Activated T-cell treated with anti-CD3 and anti-CD28 coated beads, Interleukin-2, amount 50 U/mL, for 72 hours (primary cell): ENCODE measurements around the gene REN. TPM values are rescaled to one million over a fixed set of nuclear protein-coding genes. Genes with fewer than 3 reads are reported as not detected.
A peak's percentile ranks its signal among the peaks of the same experiment; 100 is the strongest.

Experiments used
- ATAC-seq, 2 donors: fragments of 150-1000 bp; cut with Tn5 transposase; replicated peaks in 1 of 2; 2 replicates each; pipeline ENCODE4 v1.10.0; 2021; ENCODE audit warnings: moderate library complexity in 2 of 2, mild to moderate bottlenecking in 1 of 2
- DNase-seq, 2 donors: peaks; one replicate each; pipeline ENCODE4 v3.0.0; 2021 to 2022; ENCODE audit warnings: mixed read lengths in 1 of 2
- H3K27ac Mint-ChIP-seq: one replicate; pipeline ENCODE4 v1.8.0; 2022; ENCODE audit warnings: mild to moderate bottlenecking, moderate library complexity, mixed read lengths
- H3K27me3 Mint-ChIP-seq: one replicate; pipeline ENCODE4 v1.8.0; 2022; ENCODE audit warnings: low read depth, mixed read lengths
- H3K36me3 Mint-ChIP-seq, 2 donors: one replicate each; pipeline ENCODE4 v1.8.0; 2022; ENCODE audit warnings: mixed read lengths in 2 of 2, mild to moderate bottlenecking in 1 of 2; ENCODE audit not compliant: insufficient read depth in 2 of 2
- H3K4me1 Mint-ChIP-seq: one replicate; pipeline ENCODE4 v1.8.0; 2022; ENCODE audit warnings: low read depth, mixed read lengths
- H3K4me3 Mint-ChIP-seq, 2 donors: one replicate each; pipeline ENCODE4 v1.8.0; 2022; ENCODE audit warnings: mild to moderate bottlenecking in 2 of 2, mixed read lengths in 2 of 2, moderate library complexity in 2 of 2
- H3K9me3 Mint-ChIP-seq, 2 donors: one replicate each; pipeline ENCODE4 v1.8.0; 2022; ENCODE audit warnings: mixed read lengths in 2 of 2
- total RNA-seq, 2 donors: library from RNA; stranded (reverse); gene quantifications; one replicate each; pipeline ENCODE4 v1.2.3, GENCODE V29; 2022

The REN gene
- total RNA-seq, 2 donors from 2014 or later = not detected

DNA sequence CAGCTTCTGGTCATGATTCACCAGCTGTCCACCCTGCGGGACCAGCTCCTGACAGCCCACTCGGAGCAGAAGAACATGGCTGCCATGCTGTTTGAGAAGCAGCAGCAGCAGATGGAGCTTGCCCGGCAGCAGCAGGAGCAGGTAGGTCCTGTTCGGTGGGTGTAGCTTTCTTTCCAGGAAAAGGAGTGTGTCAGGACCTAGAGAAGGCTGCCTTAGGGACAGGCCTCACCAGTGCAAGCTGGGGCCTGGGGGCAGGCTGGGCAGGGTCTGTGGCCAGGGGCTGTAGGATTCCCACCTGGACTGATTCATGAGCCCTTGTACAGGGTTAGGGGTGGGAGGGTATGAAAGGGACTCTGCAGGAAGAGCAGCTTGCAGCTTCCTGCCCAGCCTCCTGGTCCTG lies 49.6 kb downstream of the REN start:
- Mint-ChIP-seq H3K36me3 (no peaks in the 10 kb centered on the region), H3K4me3 (no peak overlapping the region), H3K27me3 (no peaks in the 10 kb centered on the region), H3K4me1 (no peaks in the 10 kb centered on the region), H3K27ac (no peak overlapping the region), H3K9me3 (no peaks in the 10 kb centered on the region)
- DNase-seq = no peak
- no peak for ATAC-seq

DNA sequence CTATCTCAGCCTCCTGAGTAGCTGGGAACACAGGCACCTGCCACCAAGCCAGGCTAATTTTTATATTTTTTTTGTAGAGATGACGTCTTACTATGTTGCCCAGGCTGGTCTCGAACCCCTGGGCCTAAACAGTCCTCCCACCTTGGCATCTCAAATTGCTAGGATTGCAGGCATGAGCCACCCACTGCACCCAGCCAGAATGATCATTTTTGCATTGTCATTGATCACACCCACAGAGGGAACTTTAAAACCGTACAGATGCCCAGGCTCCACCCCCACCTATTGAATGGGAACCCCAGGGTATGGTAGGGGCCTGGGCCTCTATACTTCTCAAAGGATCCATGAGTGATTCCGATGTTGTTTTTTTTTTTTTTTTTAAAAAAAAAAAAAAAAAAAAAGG lies 51.0 kb downstream of the REN start:
- DNase-seq = no peak
- H3K4me3 Mint-ChIP-seq = no peak overlapping the region
- H3K4me1 Mint-ChIP-seq = no peaks in the 10 kb centered on the region
- ATAC-seq = no peak
- no peaks in the 10 kb centered on the region for H3K27me3 Mint-ChIP-seq
- no peaks in the 10 kb centered on the region for H3K36me3 Mint-ChIP-seq
- H3K9me3 Mint-ChIP-seq = no peaks in the 10 kb centered on the region
- H3K27ac Mint-ChIP-seq = no peak overlapping the region

DNA sequence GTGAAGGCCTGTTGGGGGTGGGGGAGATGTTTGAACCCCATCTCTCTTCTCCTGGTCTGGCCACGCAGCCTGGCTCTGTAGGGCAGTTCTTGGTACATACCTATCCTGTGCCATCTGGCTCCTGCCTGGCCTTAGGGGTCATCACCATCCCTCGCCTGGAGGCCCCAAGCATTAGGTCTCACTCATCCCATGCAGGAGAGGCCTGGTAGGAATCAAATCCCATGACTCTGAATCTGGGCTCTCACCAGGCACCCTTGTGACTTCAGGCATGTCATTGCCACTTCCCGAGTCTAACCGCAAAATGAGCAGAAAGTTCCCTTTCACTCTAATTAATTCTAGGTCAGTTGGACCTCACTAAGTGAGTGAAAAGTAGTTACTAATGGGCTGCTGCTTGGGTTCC lies 51.5 kb downstream of the REN start:
- Mint-ChIP-seq H3K36me3 (no peaks in the 10 kb centered on the region), H3K9me3 (no peaks in the 10 kb centered on the region), H3K4me1 (no peaks in the 10 kb centered on the region), H3K27ac (no peak overlapping the region), H3K4me3 (no peak overlapping the region), H3K27me3 (no peaks in the 10 kb centered on the region)
- ATAC-seq (no peak), DNase-seq (no peak)

DNA sequence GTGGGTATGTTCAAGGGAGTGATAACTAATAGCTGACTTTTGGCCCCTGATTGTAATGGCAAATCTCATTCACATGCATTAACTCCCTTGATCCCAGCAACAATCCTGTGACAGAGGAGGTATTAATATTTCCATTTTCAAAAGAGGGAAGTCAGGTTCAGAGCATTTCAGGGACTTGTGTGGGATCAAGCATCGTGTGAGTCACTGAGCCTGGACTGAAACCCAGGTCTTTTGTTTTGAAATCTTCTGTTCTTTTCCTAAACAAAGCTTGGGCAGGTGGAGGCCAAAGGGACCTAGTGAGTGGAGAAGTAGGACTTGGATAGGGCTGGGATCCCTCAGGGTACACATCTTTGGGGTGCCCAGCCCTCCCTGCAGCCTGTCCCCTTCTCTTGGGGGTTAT lies 52.2 kb downstream of the REN start:
- DNase-seq = no peak
- no peaks in the 10 kb centered on the region for H3K4me1 Mint-ChIP-seq
- no peak overlapping the region for H3K27ac Mint-ChIP-seq
- no peak overlapping the region for H3K4me3 Mint-ChIP-seq
- H3K9me3 Mint-ChIP-seq = no peaks in the 10 kb centered on the region
- no peaks in the 10 kb centered on the region for H3K36me3 Mint-ChIP-seq
- ATAC-seq = no peak
- H3K27me3 Mint-ChIP-seq = no peaks in the 10 kb centered on the region

DNA sequence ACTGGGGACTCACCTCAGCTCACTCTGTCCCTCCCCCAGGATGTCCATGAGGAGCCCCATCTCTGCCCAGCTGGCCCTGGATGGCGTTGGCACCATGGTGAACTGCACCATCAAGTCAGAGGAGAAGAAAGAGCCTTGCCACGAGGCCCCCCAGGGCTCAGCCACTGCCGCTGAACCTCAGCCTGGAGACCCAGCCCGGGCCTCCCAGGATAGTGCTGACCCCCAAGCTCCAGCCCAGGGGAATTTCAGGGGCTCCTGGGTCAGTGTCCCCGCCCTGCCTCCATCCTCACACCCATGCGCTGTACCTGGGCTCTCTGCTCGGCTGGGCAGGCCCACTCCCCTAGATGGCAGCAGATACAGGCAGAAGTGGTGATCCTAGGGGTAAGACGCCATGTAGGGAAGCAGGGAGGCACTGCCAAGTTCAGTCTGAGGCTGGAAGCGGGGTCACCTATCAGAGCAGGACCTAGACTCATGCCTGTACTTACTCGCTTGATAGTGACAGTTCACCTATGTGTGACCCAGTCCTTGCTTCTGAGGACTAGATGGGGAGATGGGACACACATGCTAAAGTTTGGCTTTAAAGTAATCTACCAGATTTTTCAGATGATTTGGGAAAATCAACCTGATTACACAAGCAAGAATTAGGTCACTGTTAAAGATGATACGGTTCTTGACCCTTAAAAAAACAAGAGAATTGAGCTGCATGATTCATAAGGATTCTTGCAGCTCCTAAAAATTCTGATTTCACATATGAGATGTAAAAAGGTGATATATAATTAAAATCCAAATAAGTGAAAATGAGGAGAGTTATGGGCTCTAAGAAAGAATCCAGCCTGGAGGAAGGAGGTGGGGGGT lies 53.0 kb downstream of the REN start:
- no peaks in the 10 kb centered on the region for H3K4me1 Mint-ChIP-seq
- no peak overlapping the region for H3K27ac Mint-ChIP-seq
- no peak for DNase-seq
- no peaks in the 10 kb centered on the region for H3K27me3 Mint-ChIP-seq
- H3K9me3 Mint-ChIP-seq = no peaks in the 10 kb centered on the region
- H3K36me3 Mint-ChIP-seq = no peaks in the 10 kb centered on the region
- H3K4me3 Mint-ChIP-seq = no peak overlapping the region
- ATAC-seq = no peak

DNA sequence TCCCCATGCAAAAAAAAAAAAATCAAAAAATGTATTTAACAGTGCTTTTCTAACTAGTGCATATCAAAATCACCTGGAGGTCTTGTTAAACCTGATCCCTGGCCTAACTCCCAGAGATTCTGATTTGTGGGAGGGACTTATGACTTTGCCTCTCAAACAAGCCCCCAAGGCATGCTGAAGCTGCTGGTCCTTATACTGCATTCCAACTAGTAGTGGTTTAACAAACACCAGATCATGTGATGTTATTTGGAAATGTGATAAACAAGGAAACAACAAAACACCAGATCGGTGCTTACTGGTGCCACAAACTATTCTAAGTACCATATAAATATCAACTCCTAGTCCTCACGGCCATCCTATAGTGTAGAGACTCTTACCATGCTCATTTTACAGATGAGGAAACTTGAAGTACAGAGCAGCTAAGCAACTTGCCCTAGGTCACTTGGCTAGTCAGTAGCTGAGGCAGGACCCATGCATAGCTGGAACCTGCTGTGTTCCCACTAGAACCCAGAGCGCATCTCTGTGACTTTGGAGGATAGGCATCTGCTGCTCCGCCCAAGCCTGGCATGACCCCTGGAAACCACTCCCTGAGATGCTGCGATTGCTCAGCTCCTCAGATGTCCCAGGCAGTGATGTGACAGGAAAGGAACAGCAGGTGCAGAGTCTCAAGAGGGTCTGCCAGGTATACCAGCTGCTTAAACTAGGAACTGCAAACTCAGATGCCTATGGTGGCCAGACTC lies 55.1 kb downstream of the REN start:
- H3K4me1 Mint-ChIP-seq = no peaks in the 10 kb centered on the region
- no peak overlapping the region for H3K27ac Mint-ChIP-seq
- no peak for DNase-seq
- H3K27me3 Mint-ChIP-seq = no peaks in the 10 kb centered on the region
- no peaks in the 10 kb centered on the region for H3K9me3 Mint-ChIP-seq
- ATAC-seq = no peak
- no peaks in the 10 kb centered on the region for H3K36me3 Mint-ChIP-seq
- H3K4me3 Mint-ChIP-seq = no peak overlapping the region

DNA sequence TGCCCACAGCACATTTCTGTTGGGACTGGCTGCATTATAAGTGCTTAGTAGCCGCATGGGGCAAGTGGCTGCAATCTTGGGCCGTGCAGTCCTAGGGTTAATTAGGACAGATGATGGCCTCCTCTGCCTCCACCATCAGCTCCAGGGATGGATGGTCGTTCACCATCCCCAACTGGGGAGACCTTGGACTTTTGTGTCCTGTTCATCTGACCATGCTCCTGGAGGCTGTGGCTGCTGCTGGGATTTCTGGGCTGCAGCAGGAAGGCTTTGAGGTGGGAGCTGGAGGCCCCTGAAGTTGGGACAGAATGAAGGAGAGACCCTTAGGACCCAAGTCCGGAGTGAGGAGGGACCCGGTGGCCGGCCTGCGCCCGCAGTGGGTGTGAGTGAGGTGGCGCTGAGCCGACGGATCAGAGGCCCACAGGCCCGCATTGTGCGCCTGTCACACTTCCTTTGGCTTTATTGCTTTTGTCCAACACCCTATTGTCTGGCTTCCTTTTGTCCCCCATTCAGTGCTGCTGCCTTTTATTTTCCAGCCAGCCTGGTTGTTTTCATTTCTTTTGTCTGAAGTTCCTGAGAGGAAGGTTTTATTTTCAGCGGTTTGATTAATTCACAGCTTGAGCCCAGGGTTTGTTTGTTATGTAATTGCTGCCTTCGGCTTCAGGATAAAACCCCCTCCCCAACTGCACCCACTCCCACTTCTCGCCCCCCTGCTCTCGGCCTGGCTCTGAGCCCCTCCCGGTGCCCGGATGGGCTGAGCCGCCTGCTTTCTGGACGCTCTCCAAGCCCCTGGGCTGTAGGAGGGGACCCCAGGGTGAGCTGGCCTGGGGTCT lies 57.6 kb downstream of the REN start:
- DNase-seq (no peak), ATAC-seq (no peak)
- H3K27ac Mint-ChIP-seq = no peak overlapping the region
- H3K27me3 Mint-ChIP-seq = peaks cover 16% of the 10 kb centered on the region
- H3K9me3 Mint-ChIP-seq = no peaks in the 10 kb centered on the region
- peaks cover 17% of the 10 kb centered on the region for H3K4me1 Mint-ChIP-seq
- H3K36me3 Mint-ChIP-seq = no peaks in the 10 kb centered on the region
- no peak overlapping the region for H3K4me3 Mint-ChIP-seq

DNA sequence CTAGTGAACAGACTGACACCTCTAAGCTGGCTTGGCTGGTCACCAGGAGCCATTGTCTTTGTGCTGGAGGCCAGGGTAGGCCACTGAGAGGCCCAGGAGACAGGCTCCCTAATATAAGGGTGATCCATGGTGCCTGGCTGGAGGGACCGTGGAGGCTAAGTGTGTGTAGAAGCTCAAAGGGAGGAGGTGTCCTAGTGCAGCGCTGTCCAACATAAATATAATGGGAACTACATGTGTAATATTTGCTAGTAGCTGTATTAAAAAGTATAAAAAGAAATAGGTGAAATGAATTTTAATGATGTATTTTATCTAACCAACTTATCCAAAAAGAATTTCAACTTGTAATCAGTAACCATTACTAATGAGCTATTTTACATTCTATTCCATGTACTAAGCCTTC lies 58.2 kb downstream of the REN start:
- H3K9me3 Mint-ChIP-seq = no peaks in the 10 kb centered on the region
- H3K27ac Mint-ChIP-seq = no peak overlapping the region
- no peak overlapping the region for H3K4me3 Mint-ChIP-seq
- H3K36me3 Mint-ChIP-seq = no peaks in the 10 kb centered on the region
- DNase-seq (no peak), ATAC-seq (no peak)
- peaks cover 16% of the 10 kb centered on the region for H3K27me3 Mint-ChIP-seq
- H3K4me1 Mint-ChIP-seq = peaks cover 23% of the 10 kb centered on the region

DNA sequence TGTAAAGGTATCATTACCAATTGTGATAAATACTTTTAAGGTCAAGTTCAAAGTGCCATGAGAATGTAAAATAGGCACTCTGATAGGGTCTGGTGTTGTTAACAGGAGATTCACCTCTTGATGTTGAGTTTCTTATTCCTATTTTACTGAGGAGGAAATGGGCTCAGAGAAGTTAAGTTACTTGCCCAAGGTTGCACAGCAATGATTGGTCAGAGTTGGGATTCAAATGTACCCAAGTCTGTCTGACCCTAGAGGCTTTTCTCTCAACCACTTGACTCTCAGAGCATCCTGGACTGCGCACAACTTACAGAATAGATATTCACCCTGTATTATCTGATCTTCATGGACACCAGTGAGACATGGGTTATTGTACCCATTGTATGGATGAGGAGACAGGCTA lies 59.3 kb downstream of the REN start:
- H3K36me3 Mint-ChIP-seq = no peaks in the 10 kb centered on the region
- no peak overlapping the region for H3K27ac Mint-ChIP-seq
- no peak overlapping the region for H3K4me3 Mint-ChIP-seq
- ATAC-seq (no peak), DNase-seq (no peak)
- peaks cover 34% of the 10 kb centered on the region for H3K4me1 Mint-ChIP-seq
- H3K9me3 Mint-ChIP-seq = no peaks in the 10 kb centered on the region
- peaks cover 16% of the 10 kb centered on the region for H3K27me3 Mint-ChIP-seq

DNA sequence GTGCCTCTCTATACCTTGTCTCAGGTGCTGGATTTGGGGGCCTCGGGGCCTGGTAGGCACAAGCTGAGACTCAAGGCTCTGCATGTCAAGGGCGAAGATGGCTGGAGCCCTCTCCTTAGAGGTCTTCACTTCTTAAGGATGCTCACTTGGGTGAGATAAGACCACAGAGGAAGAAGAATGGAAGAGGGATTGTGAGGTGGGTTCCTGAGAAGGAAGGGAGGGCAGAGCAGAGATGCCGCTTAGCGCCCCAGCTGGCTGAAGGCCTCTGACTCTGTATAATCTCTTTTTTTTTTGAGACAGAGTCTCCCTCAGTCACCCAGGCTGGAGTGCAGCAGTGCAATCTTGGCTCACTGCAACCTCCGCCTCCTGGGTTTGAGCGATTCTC lies 61.0 kb downstream of the REN start:
- Mint-ChIP-seq H3K4me3 (peak overlapping the region; percentile 50 to 74), H3K4me1 (peaks cover 34% of the 10 kb centered on the region), H3K27ac (peak overlapping the region; percentile 81), H3K27me3 (peaks cover 16% of the 10 kb centered on the region), H3K36me3 (no peaks in the 10 kb centered on the region), H3K9me3 (no peaks in the 10 kb centered on the region)
- ATAC-seq (no peak), DNase-seq (no peak)

Other genes starting within 250 kb of the REN start
- gene SOX13, start 93.2 kb downstream of the REN start, total RNA-seq = 1 to 10 TPM; 1.9 to 3.9 TPM
- gene ETNK2, start 14.3 kb downstream of the REN start, total RNA-seq = 1 to 10 TPM; 1.7 TPM
- gene KISS1, start 30.2 kb upstream of the REN start, total RNA-seq = not detected
- gene GOLT1A, start 47.7 kb upstream of the REN start, total RNA-seq = under 1 TPM; 0.58 to 0.76 TPM
- 1 to 10 TPM in 1 of 2 donors, under 1 TPM in 1; 0.31 to 3.4 TPM for gene PLEKHA6, start 193.6 kb upstream of the REN start, total RNA-seq
- gene PPP1R15B, start 245.5 kb upstream of the REN start, total RNA-seq = 10 to 100 TPM; 82.9 to 94.2 TPM